ENCODE results near the gene KCNH2. TPM values are rescaled to one million over a fixed set of nuclear protein-coding genes. Genes with fewer than 3 reads are reported as not detected.

KCNH2 gene
- total and polyA plus RNA-seq, 2 of the 8 experiments (the other 6 are each of a cell fraction or from before 2014, with no cell fraction given) = 8.0 to 15.0 TPM

- H2BK5ac ChIP-seq (ENCODE audit: low read depth, low read length) = no peak overlapping the region
- 93% methylated on average over 4 of the region's 4 CpGs; no CpG with 5 or more reads in 1 of the 2 experiments for WGBS, 2 experiments (ENCODE audit: extremely low coverage in 1 of 2, insufficient coverage in 1 of 2, insufficient read length in 1 of 2, insufficient replicate concordance in 2 of 2, low coverage in 1 of 2, low lambda C conversion rate in 2 of 2, missing lambda C conversion rate in 1 of 2)
- POLR2A ChIA-PET (ENCODE audit: partially characterized antibody) = no interaction called here
- no peak for TF ChIP-seq FOSL1 (IDR thresholded peaks at IDR 0.05; ENCODE audit: insufficient read depth, low read depth, low read length)
- no peak for TF ChIP-seq SAP30 (IDR thresholded peaks at IDR 0.05; ENCODE audit: insufficient read depth, insufficient replicate concordance, low read length)
- no peak for TF ChIP-seq SP4 (IDR thresholded peaks at IDR 0.05; ENCODE audit: low read length)
- no peak for TF ChIP-seq CEBPB (IDR thresholded peaks at IDR 0.05; ENCODE audit: low read depth, low read length)
- TF ChIP-seq POLR2AphosphoS5 (IDR thresholded peaks at IDR 0.05; ENCODE audit: low read depth, low read length) = no peak
Observed at GRCh38 chr7:150938566-150938965, 39.6 kb downstream of the KCNH2 start.

More at GRCh38 chr7:150938566-150938965, 39.6 kb downstream of the KCNH2 start:
- Histone ChIP-seq H2BK15ac (ENCODE audit: low read length) (no peak overlapping the region), H4K20me1 (replicated peaks in 1 of 2; ENCODE audit: control insufficient read depth in 1 of 2, insufficient read depth in 2 of 2, low read length in 2 of 2) (peaks cover 0 to 3% of the 10 kb centered on the region in 2 experiments), H2BK12ac (ENCODE audit: low read depth, low read length) (no peak overlapping the region), H3K27me3 (replicated peaks in 1 of 4; ENCODE audit: control insufficient read depth in 3 of 4, extremely low read depth in 1 of 4, insufficient read depth in 3 of 4, low read length in 3 of 4) (peaks cover 0 to 2% (median 0%) of the 10 kb centered on the region in 4 experiments; a peak in 2 of 7 replicates), H3K4me2 (ENCODE audit: insufficient read depth in 1 of 2, low read depth in 2 of 2, low read length in 2 of 2) (no peak overlapping the region), H3K4ac (replicated peaks; ENCODE audit: insufficient read length, low read depth, low read length) (no peak overlapping the region), H3K23ac (ENCODE audit: insufficient read length) (no peak overlapping the region), H2AK5ac (ENCODE audit: low read depth, low read length) (no peak overlapping the region), H2BK20ac (ENCODE audit: low read length) (no peak overlapping the region), H3K79me1 (ENCODE audit: low read depth, low read length) (no peaks in the 10 kb centered on the region), H4K91ac (replicated peaks; ENCODE audit: insufficient read length, low read length) (no peak overlapping the region), H3K56ac (replicated peaks; ENCODE audit: insufficient read length, low read depth, low read length) (no peak overlapping the region), H3K9me3 (ENCODE audit: insufficient read depth in 2 of 2, low read depth in 1 of 2, low read length in 1 of 2) (no peaks in the 10 kb centered on the region), H4K8ac (ENCODE audit: extremely low read depth, insufficient read depth, low read length) (no peak overlapping the region), H3K9ac (replicated peaks in 1 of 4; ENCODE audit: extremely low read depth in 1 of 4, low read depth in 3 of 4, low read length in 3 of 4) (no peak overlapping the region), H3K36me3 (ENCODE audit: control insufficient read depth in 2 of 4, insufficient read depth in 4 of 4, low read length in 3 of 4) (no peaks in the 10 kb centered on the region), H4K5ac (ENCODE audit: insufficient read length, low read depth, low read length) (no peak overlapping the region), H3K79me2 (ENCODE audit: control insufficient read depth in 1 of 2, insufficient read depth in 2 of 2, low read length in 2 of 2) (no peaks in the 10 kb centered on the region), H2AFZ (ENCODE audit: low read length) (no peak overlapping the region), H3K4me3 (ENCODE audit: extremely low read depth in 1 of 4, insufficient read depth in 2 of 4, low read depth in 3 of 4, low read length in 4 of 4) (no peak overlapping the region), H3K14ac (ENCODE audit: insufficient read length) (no peak overlapping the region), H2BK120ac (replicated peaks; ENCODE audit: low read depth, low read length) (no peak overlapping the region), H3K27ac (ENCODE audit: low read depth, low read length) (no peak overlapping the region), H3K18ac (ENCODE audit: extremely low read depth, low read length) (no peak overlapping the region), H3K4me1 (replicated peaks in 1 of 4; ENCODE audit: control insufficient read depth in 3 of 4, insufficient read depth in 4 of 4, low read length in 3 of 4) (peaks cover 0 to 8% (median 5%) of the 10 kb centered on the region in 4 experiments; a peak in 5 of 7 replicates), H3K23me2 (ENCODE audit: low read depth, low read length) (no peaks in the 10 kb centered on the region)
- DNase-seq (ENCODE audit: low read depth in 1 of 2, low spot score in 2 of 2) (no peak), FAIRE-seq (no peak)
- CTCF ChIA-PET (ENCODE audit: partially characterized antibody) = interaction anchor here (1.1 to 6.9 kb wide), 8 partner anchors 15 to 70 kb away, joined by 4 to 45 read pairs (median 6); no protein-coding TSS in a partner anchor

All from H1 (cell line).